HG03108 (cell line): ENCODE data around the gene BTG2.
A peak's percentile ranks its signal among the peaks of the same experiment; 100 is the strongest.
"Not testable (repeated sequence)": the region's sequence is repeated elsewhere in the genome, so short reads cannot be mapped to it uniquely, and the experiment has no call there.

Source experiments
- ATAC-seq: cut with Tn5 transposase; IDR thresholded peaks from one replicate; pipeline ENCODE4 v1.9.1; 2021; ENCODE audit warnings: moderate library complexity; ENCODE audit not compliant: unreplicated experiment

BTG2 gene, protein sequence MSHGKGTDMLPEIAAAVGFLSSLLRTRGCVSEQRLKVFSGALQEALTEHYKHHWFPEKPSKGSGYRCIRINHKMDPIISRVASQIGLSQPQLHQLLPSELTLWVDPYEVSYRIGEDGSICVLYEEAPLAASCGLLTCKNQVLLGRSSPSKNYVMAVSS

DNA sequence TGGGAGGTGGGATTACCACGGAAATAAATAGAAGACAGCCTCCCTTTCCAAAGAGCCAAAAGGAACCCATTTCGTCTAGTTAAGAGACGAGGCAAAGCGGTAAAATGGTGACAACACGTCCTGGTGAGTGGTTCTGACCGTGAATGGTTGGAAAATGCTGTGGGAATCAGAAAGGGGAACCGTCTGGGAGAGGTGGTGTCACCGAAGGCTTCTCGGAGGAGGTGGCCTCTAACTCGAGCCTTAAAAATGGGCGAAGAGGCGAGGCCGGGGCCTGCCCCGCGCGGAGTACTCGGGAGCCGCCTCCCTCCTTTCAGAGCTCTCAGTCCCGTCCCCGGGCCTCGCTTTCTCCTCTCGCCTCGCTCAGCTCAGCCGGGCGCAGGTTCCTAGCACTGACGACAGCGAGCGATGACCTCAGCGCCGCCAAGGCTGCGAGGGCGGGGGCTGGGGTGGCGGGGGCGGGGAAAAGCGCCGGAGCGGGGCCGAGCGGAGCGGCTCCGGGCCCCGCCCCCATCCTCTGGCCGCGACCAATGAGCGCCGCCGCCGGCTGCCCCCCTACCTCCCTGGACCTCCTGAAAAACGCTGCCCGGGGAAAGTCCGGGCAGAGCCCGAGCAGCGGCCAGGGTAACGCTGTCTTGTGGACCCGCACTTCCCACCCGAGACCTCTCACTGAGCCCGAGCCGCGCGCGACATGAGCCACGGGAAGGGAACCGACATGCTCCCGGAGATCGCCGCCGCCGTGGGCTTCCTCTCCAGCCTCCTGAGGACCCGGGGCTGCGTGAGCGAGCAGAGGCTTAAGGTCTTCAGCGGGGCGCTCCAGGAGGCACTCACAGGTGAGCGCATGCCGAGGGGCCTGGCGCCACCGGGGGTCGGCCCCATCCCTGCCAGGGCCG, at the start of gene BTG2:
Gene BTG2, plus strand, starts transcription at position 601 of the 890 bp plus-strand sequence. Its CDS starts 88 bp downstream, at position 689.
- peak; percentile 74 for ATAC-seq

DNA sequence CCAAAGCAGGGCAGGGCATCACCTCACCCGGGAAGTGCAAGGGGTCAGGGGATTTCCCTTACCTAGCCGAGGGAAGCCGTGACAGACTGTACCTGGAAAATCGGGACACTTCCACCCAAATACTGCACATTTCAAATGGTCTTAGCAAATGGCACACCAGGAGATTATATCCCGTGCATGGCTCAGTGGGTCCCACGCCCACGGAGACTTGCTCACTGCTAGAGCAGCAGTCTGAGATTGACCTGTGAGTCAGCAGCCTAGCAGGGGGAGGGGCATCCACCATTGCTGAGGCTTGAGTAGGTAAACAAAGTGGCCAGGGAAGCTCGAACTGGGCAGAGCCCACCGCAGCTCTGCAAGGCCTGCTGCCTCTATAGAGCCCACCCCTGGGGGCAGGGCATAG, 48.7 kb upstream of the BTG2 start:
- not testable (repeated sequence) for ATAC-seq

DNA sequence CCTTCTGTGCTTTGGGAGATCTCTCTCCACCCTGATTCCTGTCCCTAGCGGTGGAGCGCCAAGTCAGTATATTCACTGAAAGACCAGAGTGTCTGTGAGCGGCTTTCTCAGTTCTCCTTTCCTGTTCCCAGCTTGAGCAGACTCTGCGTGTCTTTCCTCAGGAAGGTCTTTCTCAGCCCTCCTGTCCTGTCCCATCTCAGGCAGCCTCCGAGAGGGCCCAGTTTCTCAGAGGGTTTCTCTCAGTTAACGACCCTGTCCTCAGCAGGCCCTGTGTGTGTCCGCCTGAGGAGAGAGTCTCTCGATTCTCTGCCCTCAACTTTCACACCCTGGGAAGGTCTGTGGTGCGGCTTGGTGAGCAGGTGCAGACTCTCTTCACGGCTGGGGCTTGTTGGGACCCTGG, 41.8 kb upstream of the BTG2 start:
- no peak for ATAC-seq

DNA sequence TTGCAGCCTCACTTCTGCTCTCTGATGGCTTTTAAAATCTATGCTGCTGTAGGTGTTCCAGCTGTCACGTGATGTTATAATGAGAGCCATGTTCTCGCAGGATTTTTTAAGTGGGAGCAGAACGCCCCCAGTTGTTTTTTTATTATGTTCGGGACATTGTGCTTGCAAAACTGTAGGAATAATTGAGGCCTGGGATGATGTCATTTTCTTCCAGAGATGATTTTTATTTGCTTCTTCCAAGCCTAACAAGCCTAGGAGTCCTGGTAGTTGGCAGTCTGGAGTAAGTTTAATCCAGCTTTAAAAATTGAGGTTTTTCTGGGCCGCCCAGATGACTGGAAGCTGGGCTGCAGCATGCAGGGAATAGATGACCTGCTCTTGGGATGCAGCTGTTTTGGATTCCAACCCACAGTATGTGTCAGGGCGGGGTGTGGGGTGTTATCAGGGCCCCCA, 41.2 kb upstream of the BTG2 start:
- no peak for ATAC-seq

DNA sequence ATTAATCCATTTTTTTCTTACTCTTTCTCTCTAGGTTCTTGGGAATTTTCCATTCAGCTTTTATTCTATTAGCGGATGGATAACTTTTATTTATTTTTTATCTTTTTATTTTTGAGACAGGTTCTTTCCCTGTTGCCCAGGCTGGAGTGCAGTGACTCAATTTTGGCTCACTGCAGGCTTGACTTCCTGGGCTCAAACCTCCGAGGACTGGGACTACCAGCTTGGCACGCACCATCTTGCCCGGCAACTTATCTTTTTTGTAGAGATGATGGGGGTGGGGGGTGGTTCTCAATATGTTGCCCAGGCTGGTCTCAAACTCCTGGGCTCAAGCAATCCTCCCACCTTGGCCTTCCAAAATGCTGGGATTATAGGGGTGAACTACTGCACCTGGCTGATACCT, 39.8 kb upstream of the BTG2 start:
- ATAC-seq = no peak

DNA sequence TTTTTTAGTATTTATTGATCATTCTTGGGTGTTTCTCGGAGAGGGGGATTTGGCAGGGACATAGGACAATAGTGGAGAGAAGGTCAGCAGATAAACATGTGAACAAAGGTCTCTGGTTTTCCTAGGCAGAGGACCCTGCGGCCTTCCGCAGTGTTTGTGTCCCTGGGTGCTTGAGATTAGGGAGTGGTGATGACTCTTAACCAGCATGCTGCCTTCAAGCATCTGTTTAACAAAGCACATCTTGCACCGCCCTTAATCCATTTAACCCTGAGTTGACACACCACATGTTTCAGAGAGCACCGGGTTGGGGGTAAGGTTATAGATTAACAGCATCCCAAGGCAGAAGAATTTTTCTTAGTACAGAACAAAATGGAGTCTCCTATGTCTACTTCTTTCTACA, 39.2 kb upstream of the BTG2 start:
- ATAC-seq = not testable (repeated sequence)

DNA sequence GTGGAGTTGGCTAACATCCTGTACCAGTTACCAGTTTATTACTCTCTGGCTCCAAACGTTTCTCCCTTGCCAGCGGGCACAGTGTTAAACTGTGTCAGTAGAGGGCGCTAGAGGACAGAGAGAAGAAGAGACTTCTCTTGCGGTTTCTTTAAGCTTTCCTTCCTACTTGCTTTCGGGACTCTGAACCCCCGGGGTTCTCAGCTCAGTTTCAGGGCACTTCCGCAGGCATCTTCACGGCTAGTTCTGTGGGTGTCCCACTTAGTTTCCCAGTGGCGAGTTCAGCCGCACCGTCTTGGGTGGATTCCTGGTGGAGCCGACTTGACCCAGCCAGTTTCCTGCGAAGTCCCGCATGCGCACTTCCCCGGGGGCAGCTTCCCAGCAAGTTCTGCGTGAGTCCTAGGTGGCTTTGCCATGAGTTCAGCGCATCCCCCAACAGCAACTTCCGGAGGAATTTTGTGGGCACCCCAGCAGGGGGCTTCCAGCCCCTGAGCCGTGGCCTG, 37.9 kb upstream of the BTG2 start:
- peak; percentile 40 for ATAC-seq

DNA sequence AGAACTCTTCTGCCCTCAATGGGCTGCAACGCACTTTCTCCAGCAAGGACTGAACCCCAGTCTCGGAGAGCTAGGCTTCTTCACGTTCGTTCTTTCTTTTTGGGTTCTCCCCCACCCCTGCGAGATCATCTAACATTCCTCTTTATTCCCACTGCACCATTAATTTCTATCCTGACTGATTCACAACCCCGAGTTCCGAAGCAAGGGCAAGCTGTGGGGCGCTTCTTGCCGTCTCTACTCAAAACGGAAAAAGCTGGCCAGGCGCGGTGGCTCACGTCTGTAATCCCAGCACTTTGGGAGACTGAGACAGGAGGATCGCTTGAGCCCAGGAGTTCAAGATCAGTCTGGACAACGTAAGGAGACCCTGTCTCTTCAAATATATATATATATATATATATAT, 37.4 kb upstream of the BTG2 start:
- ATAC-seq = no peak

DNA sequence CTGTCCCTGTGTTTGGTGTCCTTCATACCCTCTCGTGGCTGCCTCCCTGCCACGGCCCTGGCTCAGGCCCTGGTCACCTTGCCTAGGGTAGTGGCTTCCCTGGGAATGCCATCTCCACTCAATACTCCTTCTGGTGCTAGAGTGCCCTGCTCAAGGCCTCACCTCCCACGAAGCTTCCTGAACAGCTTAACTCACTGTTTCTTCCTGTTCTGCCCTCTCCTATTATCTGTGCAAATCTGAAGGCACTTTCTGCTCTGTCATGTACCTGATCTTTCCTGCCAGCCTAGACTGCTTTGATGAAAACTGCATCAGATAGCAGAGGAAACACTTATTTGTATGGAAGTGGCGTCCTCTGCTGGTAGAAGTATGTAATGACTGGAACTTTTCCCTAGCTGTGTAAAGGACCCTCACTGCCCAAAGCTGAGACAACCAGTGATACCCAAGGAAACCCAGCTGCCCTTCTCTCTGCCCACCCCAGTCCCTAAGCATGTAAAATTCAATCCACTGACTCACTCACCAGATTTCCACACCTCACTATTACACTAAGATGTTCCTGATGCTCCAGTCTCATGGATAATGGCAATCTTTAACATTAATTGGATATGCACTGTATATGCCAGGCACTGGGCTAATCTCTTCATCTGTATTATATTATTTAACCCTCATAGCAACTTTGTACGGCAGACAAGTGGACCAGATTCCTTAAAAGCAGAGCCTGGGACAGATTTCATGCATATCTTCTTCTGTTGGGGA, 36.2 kb upstream of the BTG2 start:
- no peak for ATAC-seq

DNA sequence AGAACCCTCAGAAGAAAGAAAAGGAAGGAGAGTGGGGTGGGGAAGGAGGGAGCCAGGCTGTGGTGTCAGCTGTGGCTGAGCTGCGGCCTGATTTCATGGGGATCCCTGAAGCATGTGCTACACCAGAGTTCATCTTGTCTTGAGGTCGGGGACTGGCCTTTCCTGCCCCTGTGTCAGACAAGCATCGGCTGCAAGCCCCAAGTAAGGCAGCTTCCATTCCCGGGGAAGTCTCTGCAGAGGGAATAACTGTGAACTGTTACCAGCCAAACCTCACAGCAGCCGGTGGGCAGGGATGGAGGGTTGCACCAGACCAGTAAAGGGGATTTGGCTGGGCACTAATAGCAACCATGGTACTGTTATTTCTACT, 35.7 kb upstream of the BTG2 start:
- no peak for ATAC-seq

DNA sequence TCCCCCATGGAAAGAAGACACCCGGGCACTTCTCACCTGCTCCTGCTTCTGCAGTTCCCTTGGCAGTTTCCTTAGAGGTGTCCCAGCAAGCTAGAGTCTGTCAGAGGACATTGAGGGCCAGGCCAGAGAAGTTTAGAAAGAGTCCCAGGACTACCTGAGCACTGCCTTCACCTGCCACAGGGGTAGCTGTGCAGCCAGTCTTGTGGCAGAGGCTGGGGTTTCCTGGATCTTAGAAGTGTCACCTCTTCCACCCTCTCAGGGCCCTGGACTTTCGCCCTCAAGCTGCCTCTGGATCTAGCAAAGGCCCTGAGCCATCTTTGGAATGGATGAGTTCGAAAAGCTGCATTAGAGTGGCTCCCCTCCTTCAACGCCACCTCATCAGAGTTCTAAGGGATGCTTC, 34.9 kb upstream of the BTG2 start:
- ATAC-seq = no peak

DNA sequence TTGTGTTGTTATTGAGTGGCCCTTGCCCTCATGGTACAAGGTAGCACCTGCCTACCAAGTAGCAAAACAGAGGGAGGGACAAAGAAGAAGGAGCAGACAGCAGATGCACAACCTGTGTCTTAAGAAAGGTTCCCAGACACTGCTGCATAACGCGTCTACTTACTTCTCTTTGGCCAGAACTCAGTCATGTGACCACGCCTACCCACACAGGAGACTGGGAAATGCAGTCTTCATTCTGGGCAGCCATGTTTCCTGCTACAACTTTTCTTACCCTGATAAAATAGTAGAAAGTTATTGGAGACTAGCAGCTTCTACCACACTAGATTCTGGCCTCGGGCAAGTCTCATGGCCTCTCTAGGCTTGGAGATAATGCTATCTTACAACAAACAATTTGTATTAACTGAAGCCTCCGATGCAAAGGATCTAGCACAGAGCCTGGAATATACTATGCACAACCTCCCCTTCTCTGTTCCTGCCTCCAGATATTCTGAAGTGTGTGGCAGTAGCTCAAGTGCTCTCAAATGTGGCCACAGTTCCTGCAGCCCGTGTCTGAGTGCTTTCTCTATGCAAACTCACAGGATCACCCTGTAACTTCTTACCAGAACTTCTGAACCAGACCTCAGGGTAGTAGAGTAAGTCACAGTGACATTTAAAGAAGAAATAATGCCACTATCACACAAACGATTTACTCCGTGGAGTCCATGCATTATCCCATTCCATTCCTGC, 34.1 kb upstream of the BTG2 start:
- no peak for ATAC-seq

DNA sequence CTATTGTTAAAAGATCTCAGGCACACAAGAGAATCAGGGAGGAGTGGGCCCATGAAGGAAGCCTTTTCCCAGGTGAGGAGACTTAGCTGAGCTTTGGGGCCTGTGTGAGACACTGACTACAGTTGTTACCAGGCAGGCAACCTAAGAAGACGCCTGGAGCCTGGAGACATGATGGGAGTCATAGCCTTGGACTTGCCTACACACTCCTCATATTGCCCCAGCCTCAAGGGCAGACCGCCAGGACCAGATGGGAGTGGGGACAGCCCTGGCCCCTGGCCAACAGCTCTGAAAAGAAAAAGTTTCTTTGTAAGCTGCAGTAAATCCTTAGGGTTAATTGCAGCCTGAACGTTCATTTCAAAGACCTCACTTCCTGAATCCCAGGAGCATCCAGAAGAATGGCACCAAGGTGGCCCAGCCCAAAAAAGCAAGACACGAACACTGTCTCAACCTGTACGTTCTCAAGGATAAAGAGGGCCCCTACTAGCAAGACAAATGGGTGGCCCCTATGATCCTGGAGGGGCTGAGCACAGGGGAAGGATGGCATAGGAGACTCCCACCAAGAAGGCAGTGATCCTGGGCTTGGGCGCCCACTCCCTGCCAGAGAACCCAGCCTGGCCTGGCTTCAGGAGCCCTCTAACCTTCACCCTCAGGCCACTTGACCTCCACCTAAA, 33.2 kb upstream of the BTG2 start:
- ATAC-seq = no peak

DNA sequence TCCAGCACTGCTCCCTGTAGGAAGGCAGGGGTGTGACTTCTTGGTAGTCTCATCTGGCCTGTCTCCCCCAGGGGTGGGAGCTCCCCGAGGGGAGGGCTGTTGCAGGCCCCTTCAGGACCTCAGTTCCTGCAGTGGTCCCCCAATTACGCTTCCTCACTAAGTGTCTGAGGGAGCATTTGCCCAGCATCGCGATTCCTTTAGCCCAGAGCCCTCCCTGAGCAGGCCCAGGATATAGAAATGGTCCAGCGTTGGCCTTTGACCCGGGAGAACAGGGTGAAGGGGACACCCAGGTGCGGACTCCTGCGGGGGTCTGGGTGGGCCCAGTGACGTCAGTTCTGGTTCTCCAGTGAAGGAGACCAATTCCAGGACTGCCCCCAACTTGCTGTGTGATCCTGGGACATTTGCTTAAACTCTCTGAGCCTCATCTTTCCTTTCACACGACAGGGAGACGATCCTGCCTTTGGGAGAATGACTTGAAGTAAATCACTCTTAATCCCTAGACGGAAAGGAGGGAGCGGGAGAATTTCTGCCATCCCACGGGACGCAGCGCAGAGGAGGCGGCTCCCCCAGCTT, 32.6 kb upstream of the BTG2 start:
- no peak for ATAC-seq

DNA sequence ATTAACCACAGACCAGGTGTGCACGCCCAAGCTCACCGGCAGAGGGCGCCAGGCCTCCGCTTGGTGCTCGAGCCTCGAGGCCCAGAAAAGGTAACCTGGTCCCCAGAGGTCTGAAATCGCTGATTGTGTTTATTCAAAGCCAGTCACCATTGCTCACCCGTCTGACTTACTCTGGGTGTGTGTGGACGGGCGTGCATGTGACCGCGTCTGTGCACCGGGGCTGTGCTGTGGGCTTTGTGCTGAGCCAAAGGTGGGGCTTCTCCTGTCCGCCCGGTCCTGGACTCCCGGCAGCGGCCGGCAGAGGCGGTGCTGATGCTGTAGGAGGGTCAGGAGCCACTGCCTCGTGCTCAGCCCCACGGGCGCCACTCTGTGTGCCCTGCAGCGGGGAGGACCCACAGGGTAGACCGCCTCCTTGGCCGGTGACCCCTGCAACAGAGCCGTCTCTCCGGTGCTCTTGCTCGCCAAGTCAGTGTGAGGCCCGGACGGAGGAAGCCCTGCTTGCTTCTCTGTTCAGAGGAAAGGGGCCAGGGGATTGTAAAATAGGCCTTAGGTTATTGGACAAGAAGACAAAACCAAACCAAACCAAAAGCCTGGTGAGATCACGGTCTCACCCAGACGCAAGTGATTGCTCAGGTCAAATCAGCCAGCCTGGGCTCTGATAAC, 32.0 kb upstream of the BTG2 start:
- peak; percentile 52 for ATAC-seq

DNA sequence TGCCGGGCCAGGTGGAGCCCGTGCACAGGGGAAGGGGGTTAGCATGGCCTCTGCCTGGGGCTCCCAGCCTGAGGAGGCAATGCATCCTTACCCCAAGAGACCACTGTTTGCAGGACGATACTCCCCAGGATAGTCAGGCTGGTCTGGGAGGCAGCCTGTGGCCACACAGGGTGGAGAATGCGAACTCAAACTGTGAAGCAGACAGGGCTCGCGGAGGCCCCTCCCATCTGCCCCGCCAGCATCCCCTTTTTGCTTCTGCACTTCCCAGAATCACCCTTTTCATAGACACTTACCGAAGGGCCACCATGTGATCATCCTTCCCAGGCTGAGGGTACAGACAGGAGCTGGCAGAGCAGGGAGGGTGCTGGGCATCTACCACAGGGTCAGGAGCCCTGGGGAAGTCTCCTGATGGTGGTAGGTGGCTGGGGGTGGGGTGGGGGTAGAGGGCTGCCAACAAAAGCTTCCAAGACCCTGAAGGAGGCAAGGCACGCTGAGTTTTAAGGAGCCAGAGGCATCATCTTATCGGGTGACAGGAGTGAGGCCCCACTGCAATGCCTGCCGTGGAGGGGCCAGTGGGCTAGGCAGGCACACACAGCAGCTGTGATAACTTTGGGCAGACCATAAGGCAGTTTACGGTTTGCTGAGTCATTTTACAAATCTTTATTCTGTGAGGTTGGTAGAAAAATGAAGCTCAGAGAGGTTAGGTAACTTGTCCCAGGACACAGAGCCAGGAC, 31.3 kb upstream of the BTG2 start:
- no peak for ATAC-seq

DNA sequence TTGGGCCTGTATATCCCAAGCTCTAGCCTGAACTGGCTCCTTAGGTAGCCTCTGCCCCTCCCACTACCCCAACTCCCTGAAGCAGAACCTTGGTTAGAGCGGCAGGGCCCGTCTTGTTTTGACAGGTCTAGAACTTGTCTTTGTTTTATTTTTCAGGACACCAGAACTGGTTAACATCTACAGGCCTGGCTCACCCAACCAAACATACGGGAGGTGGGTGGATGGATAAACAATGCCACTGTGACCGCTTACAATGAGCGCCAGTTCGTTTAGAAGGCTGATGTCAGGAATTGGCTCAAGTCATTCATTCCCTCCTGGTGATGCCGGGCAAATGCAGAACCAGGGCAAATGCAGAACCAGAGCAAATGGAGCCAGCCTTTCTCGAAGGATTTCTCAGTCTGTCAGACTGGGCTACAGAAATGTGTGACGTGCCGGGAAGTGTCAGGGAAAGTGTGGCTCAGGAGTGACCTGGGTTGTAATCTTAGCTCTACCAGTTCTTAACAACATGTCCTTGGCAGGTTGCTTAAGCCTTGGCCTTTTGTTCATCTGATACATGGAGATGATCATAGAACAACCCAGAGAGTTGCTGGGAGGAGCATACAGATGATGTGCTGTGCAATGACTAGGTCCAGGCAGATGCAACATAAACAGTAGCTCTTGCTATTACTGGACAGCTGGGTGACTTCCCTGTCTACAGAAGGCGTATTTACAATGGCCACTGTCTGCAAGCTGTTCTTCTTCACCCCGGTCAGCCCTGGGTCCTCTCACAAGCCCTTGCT, 30.5 kb upstream of the BTG2 start:
- ATAC-seq = no peak

DNA sequence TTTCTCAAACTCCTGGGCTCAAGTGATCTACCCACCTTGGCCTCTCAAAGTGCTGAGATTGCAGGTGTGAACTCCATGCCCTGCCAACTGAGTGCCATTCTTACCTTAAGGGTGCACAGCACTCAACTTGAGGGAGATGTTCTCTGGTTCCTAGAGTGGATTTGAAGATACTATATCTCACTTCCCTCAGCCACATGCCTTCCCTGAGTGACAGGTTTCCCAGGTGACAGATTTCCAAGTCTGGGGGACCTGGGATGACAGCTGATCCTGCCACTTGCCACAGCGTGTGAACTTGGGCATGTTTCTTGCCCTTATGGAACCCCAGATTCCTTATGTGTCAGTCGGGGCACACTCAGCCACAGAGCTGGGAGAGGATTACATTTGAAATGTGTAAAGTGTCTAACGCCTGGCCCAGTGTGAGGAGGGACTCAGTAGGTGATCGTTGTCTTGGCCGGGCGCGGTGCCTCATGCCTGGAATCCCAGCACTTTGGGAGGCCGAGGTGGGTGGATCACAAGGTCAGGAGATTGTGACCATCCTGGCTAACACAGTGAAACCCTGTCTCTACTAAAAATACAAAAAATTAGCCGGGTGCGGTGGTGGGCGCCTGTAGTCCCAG, 29.6 kb upstream of the BTG2 start:
- no peak for ATAC-seq
